ENCODE data around the gene NINL. TPM values are rescaled to one million over a fixed set of nuclear protein-coding genes. Genes with fewer than 3 reads are reported as not detected.
"Not testable (repeated sequence)": the region's sequence is repeated elsewhere in the genome, so short reads cannot be mapped to it uniquely, and the experiment has no call there.

NINL gene
- 69.2 TPM for polyA plus RNA-seq (ENCODE audit: insufficient read length)
- long read RNA-seq, donor 1, partial matches to known transcripts = 27 of 28 reads
- long read RNA-seq, donor 1, other reads (novel, unspliced or antisense) = 0 of 28 reads
- long read RNA-seq, donor 2, partial matches to known transcripts = 8 of 8 reads
- long read RNA-seq, donor 2, other reads (novel, unspliced or antisense) = 0 of 8 reads
- long read RNA-seq, donor 3, partial matches to known transcripts = 6 of 6 reads
- long read RNA-seq, donor 3, other reads (novel, unspliced or antisense) = 0 of 6 reads
- long read RNA-seq, donor 4 = 0 reads
- long read RNA-seq, donor 5, partial matches to known transcripts = 0 of 1 reads
- long read RNA-seq, donor 5, other reads (novel, unspliced or antisense) = 0 of 1 reads
- long read RNA-seq, donor 6, full-length matches to known transcripts = 4 of 23 reads
- long read RNA-seq, donor 6, partial matches to known transcripts = 19 of 23 reads
- long read RNA-seq, donor 6, other reads (novel, unspliced or antisense) = 0 of 23 reads
- long read RNA-seq, donor 7, partial matches to known transcripts = 53 of 56 reads
- long read RNA-seq, donor 7, other reads (novel, unspliced or antisense) = 0 of 56 reads
- long read RNA-seq, donor 8 = 0 reads

DNA sequence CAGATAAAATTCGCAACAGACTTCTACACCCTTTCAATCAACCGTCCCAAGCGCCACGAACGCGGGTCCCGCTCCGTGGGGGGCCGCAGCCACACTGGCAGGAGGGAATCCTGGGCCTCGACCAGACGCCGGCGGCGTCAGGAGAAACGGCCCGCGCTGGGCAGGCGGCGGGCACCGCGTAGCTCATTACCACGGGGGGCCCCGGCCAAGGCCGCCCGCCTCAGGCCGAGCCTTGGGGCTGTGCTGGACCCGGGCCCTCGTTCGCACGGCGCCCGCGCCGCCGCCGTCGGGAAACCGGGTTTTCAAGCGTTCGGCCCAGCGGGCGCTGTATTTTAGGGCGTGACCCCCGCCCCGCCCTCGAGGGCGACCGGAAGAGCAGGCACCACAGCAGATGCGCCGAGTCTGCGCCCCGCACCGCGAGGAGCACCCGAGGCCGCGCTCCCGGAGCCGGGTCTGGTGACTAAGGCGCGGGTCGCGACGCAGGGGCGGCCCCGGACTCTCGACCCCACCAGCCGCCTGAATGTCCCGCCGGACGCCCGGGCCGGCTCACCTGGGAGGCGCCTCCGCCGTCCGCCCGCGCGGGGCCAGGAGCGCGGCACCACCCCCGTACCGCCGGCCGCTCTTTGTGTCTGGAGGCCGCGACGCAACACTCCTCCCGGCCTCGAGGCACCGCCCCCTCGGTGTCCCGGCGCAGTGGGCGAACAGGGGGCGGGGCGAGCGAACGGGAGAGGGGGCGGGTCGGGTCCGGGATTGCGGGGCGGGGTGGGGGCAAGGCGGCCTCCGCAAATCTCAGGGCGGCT lies at the start of gene NINL:
Gene NINL (minus strand): TSS at position 627 of the 800 bp plus-strand sequence. CDS start 58,944 bp downstream, outside the sequence.
- peak; percentile 72 for DNase-seq

DNA sequence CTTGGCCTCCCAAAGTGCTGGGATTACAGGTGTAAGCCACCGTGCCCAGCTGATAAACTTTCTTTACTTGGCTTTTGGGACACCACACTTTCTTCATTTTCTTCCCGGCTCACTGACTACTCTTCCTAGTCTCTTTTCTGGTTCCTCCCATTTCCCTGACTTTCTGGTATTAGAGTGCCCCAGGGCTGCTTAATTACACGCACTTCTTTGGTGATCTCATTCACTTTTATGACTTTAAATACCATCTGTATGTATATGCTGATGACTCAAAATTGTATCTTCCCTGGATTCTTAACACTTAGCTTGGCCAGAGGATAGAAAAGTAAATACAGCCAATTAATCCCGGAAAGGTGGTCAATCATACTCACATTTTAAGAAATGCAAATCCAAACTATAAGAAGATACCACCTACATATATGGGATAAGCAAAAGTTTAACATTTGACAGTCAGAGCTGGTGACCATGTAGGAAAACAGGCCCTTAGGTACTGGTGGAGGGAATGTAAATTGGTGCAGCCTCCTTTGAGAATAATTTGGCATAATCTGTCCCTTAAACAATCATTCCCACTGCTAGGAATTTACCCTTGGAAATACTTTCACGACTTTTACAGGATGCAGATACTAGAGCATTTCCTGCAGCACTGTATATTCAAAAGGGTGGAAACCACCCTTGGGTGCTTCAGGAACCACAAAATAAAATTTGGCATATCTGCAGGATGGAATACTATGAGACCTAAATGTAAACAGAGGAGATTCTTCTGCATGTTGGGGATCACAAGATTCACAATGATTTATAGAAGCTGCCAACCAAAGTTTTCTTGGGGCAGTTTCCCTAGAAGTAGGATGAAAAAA lies 47.8 kb upstream of the NINL start:
- DNase-seq = no peak

DNA sequence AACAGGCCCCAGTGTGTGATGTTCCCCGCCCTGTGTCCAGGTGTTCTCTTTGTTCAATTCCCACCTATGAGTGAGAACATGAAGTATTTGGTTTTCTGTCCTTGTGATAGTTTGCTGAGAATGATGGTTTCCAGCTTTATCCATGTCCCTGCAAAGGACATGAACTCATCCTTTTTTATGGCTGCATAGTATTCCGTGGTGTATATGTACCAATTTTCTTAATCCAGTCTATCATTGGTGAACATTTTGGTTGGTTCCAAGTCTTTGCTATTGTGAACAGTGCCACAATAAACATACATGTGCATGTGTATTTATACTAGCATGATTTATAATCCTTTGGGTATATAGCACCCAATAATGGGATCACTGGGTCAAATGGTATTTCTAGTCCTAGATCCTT lies 45.3 kb upstream of the NINL start:
- not testable (repeated sequence) for DNase-seq

DNA sequence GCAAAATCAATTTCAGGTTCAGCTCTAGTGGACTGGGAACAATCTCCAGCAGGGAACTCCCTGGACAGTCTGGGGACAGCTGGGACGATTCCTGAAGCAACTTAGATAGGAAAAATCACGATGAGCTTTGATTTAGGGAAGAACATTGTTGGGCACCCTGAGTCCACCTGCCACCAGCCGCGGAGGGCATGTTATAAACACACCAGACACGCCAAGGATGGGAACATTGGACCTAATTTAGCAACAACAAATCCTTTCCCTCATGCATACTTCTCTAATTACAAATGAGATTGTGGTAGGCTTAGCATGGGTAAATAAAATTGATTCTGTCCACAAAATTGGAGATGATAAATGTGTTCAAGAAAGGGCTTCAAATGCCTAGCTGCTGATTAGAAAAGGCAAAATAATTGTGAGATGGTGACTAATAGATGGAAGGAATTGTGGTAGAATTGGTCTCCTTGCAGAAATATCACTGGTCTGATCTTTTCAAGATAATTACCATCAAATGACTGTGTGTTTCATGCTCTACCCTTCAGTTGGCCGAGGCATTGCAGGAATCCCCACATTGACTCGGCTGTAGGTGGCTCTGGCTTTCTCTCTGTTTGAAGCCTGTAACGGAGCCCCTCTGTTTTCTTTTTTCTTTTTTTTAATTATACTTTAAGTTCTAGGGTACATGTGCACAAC lies 44.6 kb upstream of the NINL start:
- no peak for DNase-seq

DNA sequence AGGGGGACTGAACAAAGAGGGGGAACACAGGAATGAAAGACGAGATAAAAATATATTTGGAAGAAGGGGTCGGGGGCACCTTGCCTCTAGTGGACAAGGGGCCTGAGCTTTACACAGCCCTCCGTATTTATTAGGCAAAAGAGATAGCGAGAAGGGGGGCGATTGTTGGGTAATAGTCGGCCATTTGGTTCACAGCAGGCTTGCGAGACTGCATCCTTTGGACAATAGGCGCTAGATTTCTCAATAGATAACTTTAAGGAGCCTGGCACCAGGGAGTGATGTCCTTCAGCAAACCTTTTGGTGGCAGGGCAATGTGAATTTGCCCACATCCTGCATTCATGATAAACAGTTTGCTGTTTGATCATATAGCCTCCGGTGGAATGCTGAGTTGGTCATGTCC lies 41.4 kb upstream of the NINL start:
- no peak for DNase-seq

DNA sequence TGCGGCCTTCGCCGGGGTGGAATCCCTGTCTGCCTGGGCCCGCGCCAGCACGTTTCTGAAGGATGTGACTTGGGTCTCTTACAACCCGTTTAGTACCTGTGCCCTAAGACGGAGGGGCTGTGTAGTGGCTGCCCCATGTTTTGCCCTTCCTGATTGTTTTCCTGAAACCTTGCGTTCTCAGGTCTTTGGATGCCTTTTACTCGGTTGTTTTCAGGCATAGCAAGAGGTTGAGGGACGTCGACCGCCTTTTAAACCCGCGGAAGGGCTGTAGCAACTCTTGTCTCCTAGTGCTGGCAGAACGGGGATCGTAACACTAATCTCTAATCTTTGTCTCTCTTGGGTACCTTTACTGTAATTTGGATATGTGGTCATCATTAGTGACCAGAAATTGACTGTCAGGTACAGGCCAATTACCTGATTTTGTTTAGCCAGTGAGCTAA lies 39.2 kb upstream of the NINL start:
- peak; percentile 4 for DNase-seq

DNA sequence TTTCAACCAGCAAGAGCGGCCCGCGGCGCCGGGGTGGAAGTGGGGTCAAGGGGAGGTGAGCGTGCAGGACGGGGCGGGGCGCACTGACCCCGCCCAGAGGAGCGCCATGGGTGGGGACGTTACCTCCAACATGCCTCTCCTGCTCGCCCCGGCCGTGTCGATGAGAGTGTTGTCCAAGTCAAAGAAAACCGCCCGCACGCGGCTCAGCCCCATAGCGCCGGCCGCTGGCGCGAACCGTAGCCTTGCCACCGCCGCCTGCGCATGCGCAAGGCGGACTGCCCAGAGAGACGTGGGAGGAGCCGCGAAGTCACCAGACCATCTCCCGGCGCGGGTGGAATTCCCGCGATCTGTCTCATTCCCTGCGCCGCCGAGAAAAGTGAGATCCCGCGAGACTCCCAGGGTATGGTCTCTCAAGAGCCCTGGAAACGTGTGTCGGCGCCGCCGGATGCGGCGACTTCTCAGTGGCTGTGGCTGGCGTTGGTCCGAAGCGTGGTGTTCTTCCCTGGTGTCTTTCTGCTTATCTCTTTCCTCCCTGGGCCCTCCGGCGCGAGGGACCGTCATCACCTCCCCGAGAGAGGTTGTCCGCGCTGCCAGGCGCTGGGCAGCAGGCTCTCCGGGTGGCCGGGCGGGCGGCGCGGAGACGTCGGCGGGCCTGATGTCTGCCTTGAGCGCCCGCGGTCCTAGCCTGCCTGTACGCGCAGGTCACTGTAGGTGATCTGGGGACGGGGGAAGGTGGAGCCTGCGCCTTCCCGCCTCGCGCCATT lies 38.6 kb upstream of the NINL start, which contains the start of gene NANP:
Gene NANP (minus strand): TSS at position 279 of the 764 bp plus-strand sequence. CDS start 66 bp downstream, at position 213.
- peak; percentile 98 for DNase-seq

DNA sequence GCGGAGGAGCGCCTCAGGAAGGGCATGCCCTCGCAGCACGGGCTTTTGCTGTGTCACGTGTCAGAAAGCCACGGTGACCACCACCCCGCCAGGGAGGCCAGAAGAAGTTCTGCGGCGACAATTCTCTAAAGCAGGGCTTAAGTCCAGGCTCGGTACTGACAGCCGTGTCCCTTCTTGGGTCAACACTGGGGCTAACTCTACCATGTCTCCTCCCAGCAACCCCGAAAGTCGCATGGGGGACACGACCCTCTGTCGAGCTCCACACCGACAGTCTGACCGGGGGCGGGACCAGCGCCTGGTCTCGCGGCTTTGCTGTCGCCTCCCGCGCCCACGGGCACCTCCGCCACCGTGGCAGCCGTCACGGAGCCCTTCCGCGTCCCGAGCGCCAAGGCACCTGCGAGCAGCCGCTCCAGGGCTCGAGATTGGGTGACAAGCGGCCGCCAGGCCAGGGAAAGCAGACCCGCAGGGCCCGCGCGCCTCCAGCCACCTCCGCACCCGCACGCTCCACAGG lies 37.9 kb upstream of the NINL start:
- DNase-seq = no peak

DNA sequence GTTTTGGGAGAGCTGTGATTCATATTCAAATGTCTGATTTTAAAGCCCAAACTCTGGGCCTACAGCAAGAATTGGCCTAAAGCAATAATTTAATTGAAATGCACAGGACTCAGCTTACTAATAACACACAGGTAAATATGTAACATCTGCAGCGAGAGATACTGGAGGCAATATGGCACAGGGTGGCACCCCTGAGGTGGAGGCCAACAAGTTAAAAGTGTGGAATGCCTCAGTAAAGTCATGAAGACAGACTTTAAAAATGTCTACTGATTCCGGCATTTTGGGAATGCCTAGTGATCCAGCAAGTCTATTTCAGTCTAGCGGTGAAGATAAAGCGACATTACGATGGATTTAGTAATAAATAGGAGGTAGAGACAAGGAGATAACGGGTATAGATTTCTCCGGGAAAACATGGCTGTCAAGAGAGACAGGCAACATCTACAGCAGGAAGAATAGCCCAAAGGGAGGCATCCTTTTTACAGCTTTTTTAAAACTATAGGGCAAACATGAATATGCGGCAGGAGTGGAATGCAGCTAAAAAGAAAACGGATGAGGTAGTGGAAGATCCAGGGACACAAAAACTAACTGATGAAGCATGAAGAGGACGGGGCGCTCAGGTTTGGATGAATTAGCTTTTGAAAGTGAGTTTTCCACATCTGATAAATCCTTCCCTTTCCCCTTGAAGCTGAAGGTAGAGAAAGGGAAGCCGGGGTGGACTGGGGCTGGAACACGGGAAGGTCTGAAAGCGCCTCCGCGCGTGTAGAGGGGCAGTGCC lies 37.3 kb upstream of the NINL start:
- peak; percentile 32 for DNase-seq

DNA sequence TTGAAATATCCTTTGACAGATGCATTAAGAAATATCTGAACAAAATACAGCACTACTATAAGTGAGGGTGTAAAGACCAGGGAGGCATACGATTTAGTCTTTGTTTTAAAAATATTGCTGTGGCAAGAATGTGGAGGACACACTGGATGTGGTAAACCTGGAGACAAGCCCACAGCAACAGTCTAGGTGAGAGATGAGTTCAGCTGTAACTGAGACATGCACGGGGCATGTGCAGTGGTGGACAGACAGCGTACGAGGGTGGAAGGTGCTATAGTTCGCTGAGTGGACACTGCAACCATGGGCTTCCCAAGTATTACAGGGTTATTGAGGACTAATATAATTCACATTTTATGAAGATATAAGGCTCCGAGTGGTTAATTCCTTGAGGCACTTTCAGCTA lies 36.7 kb upstream of the NINL start:
- DNase-seq = no peak

DNA sequence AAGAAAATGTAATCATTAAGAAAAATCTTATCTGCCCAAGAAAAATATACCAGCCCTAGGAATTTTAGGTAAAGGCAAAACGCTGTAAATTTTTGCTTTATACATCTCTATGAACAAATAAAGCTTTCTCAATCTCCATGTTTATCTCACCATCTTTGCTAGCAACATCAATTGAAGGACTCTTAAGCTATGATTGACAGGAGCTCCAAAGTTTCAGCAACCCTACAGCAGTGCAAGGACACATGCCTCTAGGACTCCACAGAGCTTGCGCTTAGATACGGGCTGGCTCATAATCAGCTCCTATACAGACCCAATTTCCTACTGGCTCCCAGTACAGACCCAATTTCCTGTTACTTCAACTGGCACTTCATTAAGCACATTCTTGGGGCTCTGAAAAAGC lies 34.2 kb upstream of the NINL start:
- DNase-seq = no peak

DNA sequence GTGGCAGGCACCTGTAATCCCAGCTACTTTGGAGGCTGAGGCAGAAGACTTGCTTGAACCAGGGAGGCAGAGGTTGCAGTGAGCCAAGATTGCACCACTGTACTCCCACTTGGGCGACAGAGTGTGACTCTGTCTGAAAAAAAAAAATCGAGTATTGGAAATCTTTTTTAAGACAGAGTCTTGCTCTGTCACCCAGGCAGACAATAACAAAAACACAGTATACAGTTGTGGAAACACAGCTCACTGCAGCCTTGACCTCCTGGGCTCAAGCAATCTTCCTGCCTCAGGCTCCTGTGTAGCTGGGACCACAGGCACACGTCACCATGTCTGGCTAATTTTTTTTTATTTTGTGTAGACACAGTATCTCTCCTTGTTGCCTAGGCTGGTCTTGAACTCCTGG lies 23.4 kb upstream of the NINL start:
- no peak for DNase-seq

DNA sequence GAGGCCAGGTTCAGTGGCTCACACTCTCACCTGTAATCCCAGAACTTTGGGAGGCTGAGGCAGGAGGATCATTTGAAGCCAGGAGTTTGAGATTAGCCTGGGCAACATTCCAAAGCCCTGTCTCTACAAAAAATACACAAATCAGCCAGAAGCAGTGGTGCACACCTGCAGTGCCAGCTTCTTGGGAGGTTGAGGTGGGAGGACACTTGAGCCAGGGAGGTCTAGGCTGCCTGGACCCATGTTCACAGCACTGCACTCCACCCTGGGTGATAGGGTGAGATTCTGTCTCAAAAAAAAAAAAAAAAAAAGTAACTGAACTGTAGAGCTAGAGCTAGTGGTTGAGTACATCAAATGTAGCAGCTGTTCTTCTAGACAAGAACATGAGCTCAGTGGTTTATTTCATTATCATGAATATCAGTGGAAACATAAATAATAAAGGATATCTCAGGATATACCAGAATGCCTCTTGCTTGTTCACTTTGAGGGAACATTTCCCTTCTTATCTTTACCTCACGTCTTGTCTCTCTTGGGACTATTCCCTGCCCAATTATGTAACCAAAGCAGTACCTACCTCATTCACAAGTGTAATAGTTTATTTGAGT lies 20.9 kb upstream of the NINL start:
- DNase-seq = no peak

DNA sequence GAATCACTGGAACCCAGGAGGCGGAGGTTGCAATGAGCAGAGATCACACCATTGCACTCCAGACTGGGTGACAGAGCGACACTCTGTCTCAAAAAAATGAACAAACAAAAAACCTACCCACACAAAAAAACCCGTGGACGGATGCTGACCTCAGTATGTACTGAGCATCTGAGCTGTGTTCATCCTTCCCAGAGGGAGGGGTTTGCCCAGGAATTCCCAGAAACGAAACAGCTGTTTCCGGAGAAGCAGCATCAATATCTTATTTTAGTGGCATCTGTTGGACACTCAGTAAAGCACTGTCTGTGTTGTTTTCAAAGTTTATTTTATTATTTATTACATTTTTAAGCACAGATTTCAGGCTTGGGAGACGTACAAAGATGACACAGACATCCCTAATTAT lies 19.8 kb upstream of the NINL start:
- DNase-seq = no peak

DNA sequence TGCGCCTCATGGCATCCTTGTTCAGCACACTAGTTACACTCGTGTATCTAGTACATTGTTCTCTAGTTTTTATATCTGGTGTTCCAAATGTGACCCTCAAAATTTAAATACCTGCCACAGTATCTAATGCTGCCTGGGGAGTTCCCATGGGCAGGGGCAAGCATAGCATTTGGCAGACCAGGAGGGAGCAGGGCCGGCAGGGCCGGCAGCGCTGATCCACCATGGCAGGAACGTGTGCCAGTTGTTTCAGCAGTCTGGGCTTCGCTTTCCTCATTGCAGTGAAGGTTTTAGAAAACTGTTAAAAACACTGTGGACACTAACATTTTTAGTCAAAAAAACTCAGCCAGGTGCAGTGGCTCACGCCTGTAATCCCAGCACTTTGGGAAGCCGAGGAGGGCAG lies 19.3 kb upstream of the NINL start:
- DNase-seq = no peak

DNA sequence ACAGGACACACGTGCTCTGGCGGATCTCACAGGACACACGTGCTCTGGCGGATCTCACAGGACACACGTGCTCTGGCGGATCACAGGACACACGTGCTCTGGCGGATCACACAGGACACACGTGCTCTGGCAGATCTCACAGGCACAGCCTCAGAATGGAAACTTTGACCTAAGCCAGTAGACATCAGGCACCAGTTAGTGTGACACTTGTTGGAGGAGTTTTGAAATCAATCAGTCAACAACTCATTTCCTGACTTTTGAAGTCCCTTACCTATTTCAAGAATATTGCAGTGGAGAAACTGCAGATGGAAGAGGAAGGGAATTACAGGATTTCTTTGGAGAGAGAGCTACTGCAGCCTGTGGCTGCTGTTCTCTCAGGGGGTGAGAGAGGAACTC lies 17.6 kb upstream of the NINL start:
- DNase-seq = not testable (repeated sequence)

DNA sequence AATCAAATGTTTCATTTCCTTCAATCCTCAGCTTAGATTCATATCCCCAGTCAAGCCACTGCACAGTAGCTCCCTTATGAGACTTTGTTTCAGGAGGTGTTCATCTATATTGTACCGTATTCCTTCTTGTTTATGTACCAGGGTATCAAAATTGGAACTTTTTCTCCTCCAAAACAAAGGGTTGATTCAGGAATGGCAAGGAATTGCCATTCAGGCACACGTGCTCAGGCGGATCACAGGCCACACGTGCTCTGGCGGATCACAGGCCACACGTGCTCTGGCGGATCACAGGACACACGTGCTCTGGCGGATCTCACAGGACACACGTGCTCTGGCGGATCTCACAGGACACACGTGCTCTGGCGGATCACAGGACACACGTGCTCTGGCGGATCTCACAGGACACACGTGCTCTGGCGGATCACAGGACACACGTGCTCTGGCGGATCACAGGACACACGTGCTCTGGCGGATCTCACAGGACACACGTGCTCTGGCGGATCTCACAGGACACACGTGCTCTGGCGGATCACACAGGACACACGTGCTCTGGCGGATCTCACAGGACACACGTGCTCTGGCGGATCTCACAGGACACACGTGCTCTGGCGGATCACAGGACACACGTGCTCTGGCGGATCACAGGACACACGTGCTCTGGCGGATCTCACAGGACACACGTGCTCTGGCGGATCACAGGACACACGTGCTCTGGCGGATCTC lies 17.0 kb upstream of the NINL start:
- not testable (repeated sequence) for DNase-seq

DNA sequence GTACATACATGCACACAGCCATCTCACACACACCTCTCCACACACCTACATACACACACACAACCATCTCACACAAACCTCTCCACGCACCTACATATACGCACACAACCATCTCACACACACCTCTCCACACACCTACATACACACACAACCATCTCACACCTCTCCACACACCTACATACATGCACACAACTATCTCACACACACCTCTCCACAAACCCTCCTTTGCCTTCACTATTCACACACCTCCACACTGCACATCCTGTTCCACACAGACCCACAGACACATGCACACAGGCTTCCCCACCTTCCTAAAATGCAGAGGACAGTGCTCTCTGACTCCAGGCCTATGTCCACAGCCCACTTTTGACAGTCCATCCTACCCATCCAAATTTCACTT lies 16.3 kb upstream of the NINL start:
- DNase-seq = no peak

Data from left kidney (tissue), 8 donors.